ENCODE data around the gene RAPGEF6. TPM values are rescaled to one million over a fixed set of nuclear protein-coding genes. Genes with fewer than 3 reads are reported as not detected.

Gene RAPGEF6
- total RNA-seq, 6 donors from 2014 or later, result 16.4 to 49.4 (median 31.6) TPM

- H3K27ac ChIP-seq, result no peak overlapping the region
- no peak overlapping the region for H3K4me3 ChIP-seq
- DNase-seq (no peak), ATAC-seq (ENCODE audit: low FRiP score in 2 of 2) (no peak)
- no peaks in the 10 kb centered on the region for H3K27me3 ChIP-seq
- H3K36me3 ChIP-seq, result peaks cover 0 to 27% (median 2%) of the 10 kb centered on the region in 4 donors
- no peaks in the 10 kb centered on the region for H3K4me1 ChIP-seq
- WGBS, 2 donors, result 91 to 97% methylated on average over 3 of the region's 3 CpGs
- TF ChIP-seq EP300 (IDR thresholded peaks at IDR 0.05) (no peak), POLR2AphosphoS5 (IDR thresholded peaks at IDR 0.05) (no peak), CTCF (IDR thresholded peaks at IDR 0.05) (no peak), POLR2A (IDR thresholded peaks at IDR 0.05) (no peak)
- H3K9me3 ChIP-seq, result no peaks in the 10 kb centered on the region
These were observed 161.3 kb downstream of the RAPGEF6 start for GRCh38 chr5:131473731-131474130.

- no peak overlapping the region for H3K27ac ChIP-seq
- WGBS, 2 donors, result 95 to 96% methylated on average over 3 of the region's 3 CpGs
- no peak for ATAC-seq (ENCODE audit: low FRiP score in 2 of 2)
These were observed 168.8 kb downstream of the RAPGEF6 start for GRCh38 chr5:131466171-131466766.

GRCh38 chr5:131463656-131464055 lies 171.4 kb downstream of the RAPGEF6 start:
- H3K27ac ChIP-seq, result no peak overlapping the region
- H3K9me3 ChIP-seq, result no peaks in the 10 kb centered on the region
- ATAC-seq (ENCODE audit: low FRiP score in 2 of 2) (no peak), DNase-seq (no peak)
- no peak for TF ChIP-seq EP300 (IDR thresholded peaks at IDR 0.05)
- TF ChIP-seq POLR2AphosphoS5 (IDR thresholded peaks at IDR 0.05), result no peak
- no peak for TF ChIP-seq CTCF (IDR thresholded peaks at IDR 0.05)
- TF ChIP-seq POLR2A (IDR thresholded peaks at IDR 0.05), result no peak
- H3K36me3 ChIP-seq, result peaks cover 0 to 27% (median 0%) of the 10 kb centered on the region in 4 donors
- H3K4me3 ChIP-seq, result no peak overlapping the region
- H3K27me3 ChIP-seq, result no peaks in the 10 kb centered on the region
- 33 to 62% methylated on average over 1 of the region's 1 CpG for WGBS, 2 donors
- H3K4me1 ChIP-seq, result peaks cover 3 to 6% (median 5%) of the 10 kb centered on the region in 4 donors

More at GRCh38 chr5:131466171-131466766, 168.8 kb downstream of the RAPGEF6 start:
- no peaks in the 10 kb centered on the region for H3K9me3 ChIP-seq
- peaks cover 3 to 6% (median 5%) of the 10 kb centered on the region in 4 donors for H3K4me1 ChIP-seq
- no peak for TF ChIP-seq CTCF (IDR thresholded peaks at IDR 0.05)
- no peak for TF ChIP-seq POLR2A (IDR thresholded peaks at IDR 0.05)
- TF ChIP-seq EP300 (IDR thresholded peaks at IDR 0.05), result no peak
- no peak for TF ChIP-seq POLR2AphosphoS5 (IDR thresholded peaks at IDR 0.05)
- H3K36me3 ChIP-seq, result peaks cover 0 to 28% (median 0%) of the 10 kb centered on the region in 4 donors
- DNase-seq, result no peak
- no peaks in the 10 kb centered on the region for H3K27me3 ChIP-seq
- H3K4me3 ChIP-seq, result no peak overlapping the region

GRCh38 chr5:131462454-131462853 lies 172.6 kb downstream of the RAPGEF6 start:
- TF ChIP-seq CTCF (IDR thresholded peaks at IDR 0.05) (no peak), POLR2A (IDR thresholded peaks at IDR 0.05) (no peak), EP300 (IDR thresholded peaks at IDR 0.05) (no peak), POLR2AphosphoS5 (IDR thresholded peaks at IDR 0.05) (no peak)
- 15 to 30% methylated on average over 3 of the region's 3 CpGs for WGBS, 2 donors

GRCh38 chr5:131461742-131462141 lies 173.3 kb downstream of the RAPGEF6 start:
- H3K9me3 ChIP-seq, result no peaks in the 10 kb centered on the region
- WGBS, 2 donors, result 71 to 80% methylated on average over 5 of the region's 5 CpGs

More at GRCh38 chr5:131462454-131462853, 172.6 kb downstream of the RAPGEF6 start:
- Histone ChIP-seq H3K4me1 (peaks cover 3 to 6% (median 5%) of the 10 kb centered on the region in 4 donors), H3K4me3 (no peak overlapping the region), H3K27me3 (no peaks in the 10 kb centered on the region), H3K36me3 (peaks cover 0 to 21% (median 0%) of the 10 kb centered on the region in 4 donors), H3K9me3 (no peaks in the 10 kb centered on the region), H3K27ac (no peak overlapping the region)
- ATAC-seq (ENCODE audit: low FRiP score in 2 of 2) (no peak), DNase-seq (no peak)

More at GRCh38 chr5:131461742-131462141, 173.3 kb downstream of the RAPGEF6 start:
- Histone ChIP-seq H3K4me3 (no peak overlapping the region), H3K27me3 (no peaks in the 10 kb centered on the region), H3K27ac (no peak overlapping the region), H3K4me1 (peaks cover 3 to 6% (median 5%) of the 10 kb centered on the region in 4 donors), H3K36me3 (peaks cover 0 to 16% (median 0%) of the 10 kb centered on the region in 4 donors)
- ATAC-seq (ENCODE audit: low FRiP score in 2 of 2) (no peak), DNase-seq (no peak)
- TF ChIP-seq CTCF (IDR thresholded peaks at IDR 0.05), result no peak
